H9 (cell line): ENCODE results near the gene SCAND1. TPM values are rescaled to one million over a fixed set of nuclear protein-coding genes. Genes with fewer than 3 reads are reported as not detected.

Experiments used
- DNase-seq: peaks from one replicate; pipeline ENCODE4 v3.0.0-alpha.2; 2017
- H2AFZ ChIP-seq: one replicate; pipeline ENCODE4 v1.6.1; 2013; ENCODE audit warnings: mild to moderate bottlenecking, low read length, control low read depth, moderate library complexity
- H2AK5ac ChIP-seq: 2 replicates; pipeline ENCODE4 v1.6.1; 2013; ENCODE audit warnings: low read length, control low read depth, mixed read lengths; ENCODE audit not compliant: insufficient read length
- H2BK120ac ChIP-seq: one replicate; pipeline ENCODE4 v1.6.1; 2013; ENCODE audit warnings: low read depth, mild to moderate bottlenecking, low read length, control low read depth, inconsistent platforms; ENCODE audit not compliant: poor library complexity, severe bottlenecking
- H2BK12ac ChIP-seq: 2 replicates; pipeline ENCODE4 v1.6.1; 2013; ENCODE audit warnings: low read length, control low read depth, mixed read lengths, low read depth; ENCODE audit not compliant: insufficient read length
- H2BK15ac ChIP-seq: 2 replicates; pipeline ENCODE4 v1.6.1; 2013; ENCODE audit warnings: low read depth, low read length, control low read depth
- H2BK20ac ChIP-seq: one replicate; pipeline ENCODE4 v1.6.1; 2013; ENCODE audit warnings: low read depth, mild to moderate bottlenecking, low read length, control low read depth, inconsistent platforms; ENCODE audit not compliant: poor library complexity, severe bottlenecking
- H2BK5ac ChIP-seq: 2 replicates; pipeline ENCODE4 v1.6.1; 2013; ENCODE audit warnings: low read length, control low read depth, mixed read lengths; ENCODE audit not compliant: insufficient read length
- H3K14ac ChIP-seq: 2 replicates; pipeline ENCODE4 v1.6.1; 2013; ENCODE audit warnings: low read length, control low read depth; ENCODE audit not compliant: insufficient read depth
- H3K18ac ChIP-seq: 2 replicates; pipeline ENCODE4 v1.6.1; 2013; ENCODE audit warnings: low read depth, mild to moderate bottlenecking, mixed read lengths, low read length, control low read depth; ENCODE audit not compliant: insufficient read length
- H3K23ac ChIP-seq: 2 replicates; pipeline ENCODE4 v1.6.1; 2013; ENCODE audit warnings: low read length, control low read depth, mixed read lengths, low read depth; ENCODE audit not compliant: insufficient read length
- H3K23me2 ChIP-seq: 2 replicates; pipeline ENCODE4 v1.6.1; 2013; ENCODE audit warnings: low read depth, mild to moderate bottlenecking, mixed read lengths, low read length, control low read depth; ENCODE audit not compliant: insufficient read length, poor library complexity, severe bottlenecking
- H3K27ac ChIP-seq: 2 replicates; pipeline ENCODE4 v1.5.1; 2013; ENCODE audit warnings: low read length, control low read depth, mixed read lengths, low read depth; ENCODE audit not compliant: insufficient read length
- H3K27me3 ChIP-seq: 2 replicates; pipeline ENCODE4 v1.6.1; 2013; ENCODE audit warnings: low read length, control low read depth, inconsistent platforms; ENCODE audit not compliant: insufficient read depth
- H3K4ac ChIP-seq: 2 replicates; pipeline ENCODE4 v1.6.1; 2013; ENCODE audit warnings: low read depth, mild to moderate bottlenecking, control low read depth, inconsistent platforms, low read length, moderate library complexity
- H3K4me1 ChIP-seq: 2 replicates; pipeline ENCODE4 v1.6.1; 2013; ENCODE audit warnings: low read length, control low read depth, inconsistent platforms; ENCODE audit not compliant: insufficient read depth
- H3K4me2 ChIP-seq: 2 replicates; pipeline ENCODE4 v1.6.1; 2013; ENCODE audit warnings: low read length, control low read depth, mixed read lengths; ENCODE audit not compliant: insufficient read length, insufficient read depth
- H3K56ac ChIP-seq: 2 replicates; pipeline ENCODE4 v1.6.1; 2013; ENCODE audit warnings: low read depth, mild to moderate bottlenecking, mixed read lengths, low read length, control low read depth; ENCODE audit not compliant: insufficient read length
- H3K79me1 ChIP-seq: 2 replicates; pipeline ENCODE4 v1.6.1; 2013; ENCODE audit warnings: low read depth, mild to moderate bottlenecking, moderate library complexity, low read length, control low read depth, inconsistent platforms; ENCODE audit not compliant: insufficient read depth, poor library complexity, severe bottlenecking
- H3K79me2 ChIP-seq: 2 replicates; pipeline ENCODE4 v1.6.1; 2013; ENCODE audit warnings: low read length, control low read depth, inconsistent platforms; ENCODE audit not compliant: insufficient read depth
- H3K9ac ChIP-seq: 2 replicates; pipeline ENCODE4 v1.6.1; 2013; ENCODE audit warnings: low read length, control low read depth, mixed read lengths; ENCODE audit not compliant: insufficient read length; ENCODE audit errors: extremely low read depth
- H3K9me3 ChIP-seq: one replicate; pipeline ENCODE4 v1.6.1; 2013; ENCODE audit warnings: low read depth, low read length, inconsistent platforms; ENCODE audit not compliant: control insufficient read depth
- H3T11ph ChIP-seq: one replicate; pipeline ENCODE4 v1.6.1; 2013; ENCODE audit warnings: mild to moderate bottlenecking, low read length, control low read depth, inconsistent platforms
- H4K20me1 ChIP-seq: one replicate; pipeline ENCODE4 v1.6.1; 2013; ENCODE audit not compliant: control insufficient read depth, insufficient read length, insufficient read depth
- H4K5ac ChIP-seq: 2 replicates; pipeline ENCODE4 v1.6.1; 2013; ENCODE audit warnings: low read depth, mild to moderate bottlenecking, mixed read lengths, low read length, control low read depth; ENCODE audit not compliant: insufficient read length
- H4K8ac ChIP-seq: replicated peaks from 2 replicates; pipeline ENCODE4 v1.6.1; 2013; ENCODE audit warnings: low read length, control low read depth, mixed read lengths, low read depth; ENCODE audit not compliant: insufficient read length
- H4K91ac ChIP-seq: 2 replicates; pipeline ENCODE4 v1.6.1; 2013; ENCODE audit warnings: low read depth, mild to moderate bottlenecking, moderate library complexity, mixed read lengths, low read length, control low read depth; ENCODE audit not compliant: insufficient read length
- H3K27ac Mint-ChIP-seq, 3 experiments: 2 replicates in 2 of 3; 3 replicates in 1 of 3; pipeline ENCODE4 v1.8.0; 2020 to 2021; ENCODE audit warnings: mixed read lengths in 3 of 3, mild to moderate bottlenecking in 1 of 3, moderate library complexity in 1 of 3
- H3K27me3 Mint-ChIP-seq: 2 replicates; pipeline ENCODE4 v1.8.0; 2021; ENCODE audit warnings: low read depth, mild to moderate bottlenecking, moderate library complexity, mixed read lengths
- H3K36me3 Mint-ChIP-seq, 3 experiments: 2 replicates in 2 of 3; 3 replicates in 1 of 3; pipeline ENCODE4 v1.8.0; 2020 to 2021; ENCODE audit warnings: low read depth in 3 of 3, mixed read lengths in 3 of 3; ENCODE audit not compliant: insufficient read depth in 1 of 3
- H3K4me1 Mint-ChIP-seq, 2 experiments: 2 replicates each; pipeline ENCODE4 v1.8.0; 2020; ENCODE audit warnings: mixed read lengths in 2 of 2
- H3K4me3 Mint-ChIP-seq, 2 experiments: 2 replicates in 1 of 2; 3 replicates in 1 of 2; pipeline ENCODE4 v1.8.0; 2020 to 2021; ENCODE audit warnings: mild to moderate bottlenecking in 2 of 2, mixed read lengths in 2 of 2, moderate library complexity in 1 of 2
- H3K9me3 Mint-ChIP-seq, 2 experiments: 2 replicates in 1 of 2; 3 replicates in 1 of 2; pipeline ENCODE4 v1.8.0; 2020; ENCODE audit warnings: mild to moderate bottlenecking in 2 of 2, mixed read lengths in 2 of 2, moderate library complexity in 1 of 2
- WGBS: extraction: QIAGEN DNeasy Blood & Tissue Kit; methylation state at CpG from one replicate; pipeline ENCODE4 v1.1.7; 2013; ENCODE audit warnings: missing lambda C conversion rate, low lambda C conversion rate, mixed read lengths; ENCODE audit not compliant: insufficient read length; ENCODE audit errors: extremely low coverage; 5-methylcytosine and 5-hydroxymethylcytosine counted together
- total RNA-seq: library from RNA; stranded (reverse); gene quantifications from 2 replicates; pipeline ENCODE4 v1.2.1, GENCODE V29; 2021
- TF ChIP-seq, protein P1 (sequence below): fragments of 200-600 bp; sonication (generic); conservative IDR thresholded peaks from 3 replicates; pipeline ENCODE4 v1.8.0; 2021; ENCODE audit warnings: antibody characterized with exemption, mild to moderate bottlenecking

Gene SCAND1
- total RNA-seq, 1 experiment from 2014 or later: 59.1 TPM

DNA sequence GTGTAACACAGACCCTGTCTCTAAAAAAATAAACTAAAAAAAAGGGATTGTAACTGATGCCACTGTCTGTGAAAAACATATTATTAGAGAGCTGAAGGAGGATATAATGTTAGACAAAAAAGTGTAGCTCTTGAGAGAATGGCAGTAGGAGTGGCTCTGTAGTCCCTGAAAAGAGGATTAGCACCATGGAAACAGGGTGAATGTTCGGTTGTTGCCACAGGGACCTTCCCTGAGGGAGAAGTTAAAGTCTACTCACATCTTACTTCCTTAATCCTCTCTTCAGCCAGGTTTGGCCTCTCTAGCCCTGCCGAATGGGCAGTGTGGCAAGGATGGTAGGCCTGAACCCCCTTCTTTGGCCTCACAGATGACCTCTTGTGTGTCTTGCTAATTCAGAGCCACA lies 12.1 kb downstream of the SCAND1 start:
- DNase-seq: no peak
- H2AK5ac ChIP-seq: no peak overlapping the region
- H3K4me1 ChIP-seq: peaks cover 2% of the 10 kb centered on the region; the same call in 1 of the 2 replicates
- no peaks in the 10 kb centered on the region for H3K9me3 ChIP-seq
- H3K79me2 ChIP-seq: no peaks in the 10 kb centered on the region
- H3K23ac ChIP-seq: no peak overlapping the region
- H3K4ac ChIP-seq: no peak overlapping the region
- Mint-ChIP-seq H3K27me3 (no peaks in the 10 kb centered on the region; the same call in 1 of the 2 replicates), H3K9me3 (no peaks in the 10 kb centered on the region), H3K4me1 (peaks cover 21 to 23% of the 10 kb centered on the region in 2 experiments), H3K27ac (peak overlapping the region in 1 of 3 experiments; percentile 61; a peak in 1 of 7 replicates), H3K36me3 (peaks cover 22 to 59% (median 38%) of the 10 kb centered on the region in 3 experiments; a peak in 6 of 7 replicates), H3K4me3 (no peak overlapping the region)
- H3K79me1 ChIP-seq: no peaks in the 10 kb centered on the region
- no peak overlapping the region for H3K9ac ChIP-seq
- no peak overlapping the region for H4K8ac ChIP-seq
- no peak overlapping the region for H2BK120ac ChIP-seq
- no peak overlapping the region for H2BK20ac ChIP-seq
- H3K27me3 ChIP-seq: no peaks in the 10 kb centered on the region
- TF ChIP-seq, protein P1, sequence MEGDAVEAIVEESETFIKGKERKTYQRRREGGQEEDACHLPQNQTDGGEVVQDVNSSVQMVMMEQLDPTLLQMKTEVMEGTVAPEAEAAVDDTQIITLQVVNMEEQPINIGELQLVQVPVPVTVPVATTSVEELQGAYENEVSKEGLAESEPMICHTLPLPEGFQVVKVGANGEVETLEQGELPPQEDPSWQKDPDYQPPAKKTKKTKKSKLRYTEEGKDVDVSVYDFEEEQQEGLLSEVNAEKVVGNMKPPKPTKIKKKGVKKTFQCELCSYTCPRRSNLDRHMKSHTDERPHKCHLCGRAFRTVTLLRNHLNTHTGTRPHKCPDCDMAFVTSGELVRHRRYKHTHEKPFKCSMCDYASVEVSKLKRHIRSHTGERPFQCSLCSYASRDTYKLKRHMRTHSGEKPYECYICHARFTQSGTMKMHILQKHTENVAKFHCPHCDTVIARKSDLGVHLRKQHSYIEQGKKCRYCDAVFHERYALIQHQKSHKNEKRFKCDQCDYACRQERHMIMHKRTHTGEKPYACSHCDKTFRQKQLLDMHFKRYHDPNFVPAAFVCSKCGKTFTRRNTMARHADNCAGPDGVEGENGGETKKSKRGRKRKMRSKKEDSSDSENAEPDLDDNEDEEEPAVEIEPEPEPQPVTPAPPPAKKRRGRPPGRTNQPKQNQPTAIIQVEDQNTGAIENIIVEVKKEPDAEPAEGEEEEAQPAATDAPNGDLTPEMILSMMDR: no peak
- H3K14ac ChIP-seq: no peak overlapping the region
- no peak overlapping the region for H4K5ac ChIP-seq
- no peak overlapping the region for H3K18ac ChIP-seq
- no peak overlapping the region for H3K4me2 ChIP-seq
- no peaks in the 10 kb centered on the region for H4K20me1 ChIP-seq
- H3K23me2 ChIP-seq: no peaks in the 10 kb centered on the region
- H2BK5ac ChIP-seq: no peak overlapping the region
- H3K27ac ChIP-seq: no peak overlapping the region
- no CpG with 5 or more reads among the region's 2 CpGs for WGBS
- H2AFZ ChIP-seq: no peak overlapping the region
- H3K56ac ChIP-seq: no peak overlapping the region
- H2BK12ac ChIP-seq: no peak overlapping the region
- H3T11ph ChIP-seq: no peak overlapping the region
- no peak overlapping the region for H4K91ac ChIP-seq
- H2BK15ac ChIP-seq: no peak overlapping the region
